Neural progenitor cell (in vitro differentiated cells): ENCODE measurements around the gene MUC3A. TPM values are rescaled to one million over a fixed set of nuclear protein-coding genes. Genes with fewer than 3 reads are reported as not detected.

Experiments
- DNase-seq: peaks from one replicate; pipeline ENCODE4 v3.0.0-alpha.2; 2016; ENCODE audit warnings: low spot score
- H2AFZ ChIP-seq: fragments of 200-600 bp; sonication (generic); replicated peaks from 2 replicates; pipeline ENCODE4 v1.6.1; 2016; ENCODE audit warnings: antibody characterized with exemption
- H3F3A ChIP-seq: fragments of 200-600 bp; sonication (generic); 2 replicates; pipeline ENCODE4 v1.6.1; 2016; ENCODE audit warnings: antibody characterized with exemption, low read depth
- H3K27ac ChIP-seq: fragments of 200-600 bp; sonication (generic); 2 replicates; pipeline ENCODE4 v1.5.1; 2016; ENCODE audit warnings: mild to moderate bottlenecking
- H3K27me3 ChIP-seq: fragments of 200-600 bp; sonication (generic); 2 replicates; pipeline ENCODE4 v1.6.1; 2016; ENCODE audit warnings: mild to moderate bottlenecking, moderate library complexity
- H3K36me3 ChIP-seq: fragments of 200-600 bp; sonication (generic); 2 replicates; pipeline ENCODE4 v1.5.1; 2016
- H3K4me1 ChIP-seq: fragments of 200-600 bp; sonication (generic); 2 replicates; pipeline ENCODE4 v1.6.1; 2016; ENCODE audit warnings: mixed run types
- H3K4me2 ChIP-seq: fragments of 200-600 bp; sonication (generic); 2 replicates; pipeline ENCODE4 v1.6.1; 2016
- H3K4me3 ChIP-seq: fragments of 200-600 bp; sonication (generic); 2 replicates; pipeline ENCODE4 v1.5.1; 2016
- H3K79me2 ChIP-seq: fragments of 200-600 bp; sonication (generic); 2 replicates; pipeline ENCODE4 v1.6.1; 2016; ENCODE audit warnings: low read depth
- H3K9ac ChIP-seq: fragments of 200-600 bp; sonication (generic); 2 replicates; pipeline ENCODE4 v1.6.1; 2016
- H3K9me3 ChIP-seq: fragments of 200-600 bp; sonication (generic); 2 replicates; pipeline ENCODE4 v1.5.1; 2016; ENCODE audit warnings: low read depth
- H4K20me1 ChIP-seq: fragments of 200-600 bp; sonication (generic); 2 replicates; pipeline ENCODE4 v1.6.1; 2016; ENCODE audit warnings: low read depth
- H3K27ac Mint-ChIP-seq: 3 replicates; pipeline ENCODE4 v1.8.0; 2021; ENCODE audit warnings: mixed read lengths
- H3K27me3 Mint-ChIP-seq: 2 replicates; pipeline ENCODE4 v1.8.0; 2022; ENCODE audit warnings: low read depth, mild to moderate bottlenecking, inconsistent platforms, moderate library complexity, mixed read lengths; ENCODE audit not compliant: insufficient read depth
- H3K36me3 Mint-ChIP-seq: 3 replicates; pipeline ENCODE4 v1.8.0; 2021; ENCODE audit warnings: mixed read lengths
- H3K4me1 Mint-ChIP-seq: 3 replicates; pipeline ENCODE4 v1.8.0; 2021; ENCODE audit warnings: mixed read lengths
- H3K4me3 Mint-ChIP-seq: 3 replicates; pipeline ENCODE4 v1.8.0; 2021; ENCODE audit warnings: mild to moderate bottlenecking, moderate library complexity, mixed read lengths
- H3K9me3 Mint-ChIP-seq: 3 replicates; pipeline ENCODE4 v1.8.0; 2020; ENCODE audit warnings: mixed read lengths
- CTCF ChIP-seq: fragments of 200-600 bp; sonication (generic); IDR thresholded peaks from 2 replicates; pipeline ENCODE4 v1.5.1; 2017; ENCODE audit warnings: antibody characterized with exemption, mild to moderate bottlenecking
- EZH2 ChIP-seq: fragments of 200-600 bp; sonication (generic); IDR thresholded peaks from 2 replicates; pipeline ENCODE4 v1.6.1; 2017; ENCODE audit warnings: antibody characterized with exemption, mild to moderate bottlenecking, moderate library complexity
- EZH2phosphoT487 ChIP-seq: fragments of 200-600 bp; sonication (generic); IDR thresholded peaks from 2 replicates; pipeline ENCODE4 v1.6.1; 2017; ENCODE audit warnings: antibody characterized with exemption
- total RNA-seq: library from RNA; depleted of rRNA; stranded (reverse); fragments of >200 nt; gene quantifications from 2 replicates; pipeline ENCODE4 v1.2.3, GENCODE V29; 2015; ENCODE audit warnings: low replicate concordance

Gene MUC3A
- total RNA-seq, 1 donor from 2014 or later, result 0.80 TPM

GRCh38 chr7:100969066-100969615 is 19.8 kb downstream of the MUC3A start, which contains the start of gene MUC12:
MUC12 (plus strand) TSS chr7:100969565; CDS start chr7:100969623, 58 bp downstream.
- Mint-ChIP-seq H3K27ac (no peak within 1 kb of the TSS), H3K36me3 (no peaks in the 10 kb centered on the region), H3K4me1 (peaks cover 25% of the 10 kb centered on the region), H3K9me3 (peaks cover 2% of the 10 kb centered on the region), H3K4me3 (no peak within 1 kb of the TSS), H3K27me3 (peaks cover 64% of the 10 kb centered on the region)
- H3K9me3 ChIP-seq, result no peaks in the 10 kb centered on the region
- peaks cover 8% of the 10 kb centered on the region for H4K20me1 ChIP-seq
- TF ChIP-seq EZH2 (no peak), CTCF (no peak), EZH2phosphoT487 (no peak)
- DNase-seq, result no peak
- H3K36me3 ChIP-seq, result no peaks in the 10 kb centered on the region
- no peak within 1 kb of the TSS for H3K4me2 ChIP-seq
- no peaks in the 10 kb centered on the region for H3K79me2 ChIP-seq
- H2AFZ ChIP-seq, result no peak within 1 kb of the TSS
- peaks cover 8% of the 10 kb centered on the region for H3K4me1 ChIP-seq
- H3F3A ChIP-seq, result peaks cover 17% of the 10 kb centered on the region
- peaks cover 50% of the 10 kb centered on the region for H3K27me3 ChIP-seq
- H3K27ac ChIP-seq, result no peak within 1 kb of the TSS
- no peak within 1 kb of the TSS for H3K4me3 ChIP-seq
- no peak within 1 kb of the TSS for H3K9ac ChIP-seq

GRCh38 chr7:100971111-100972001 is 22.0 kb downstream of the MUC3A start:
- H3K4me2 ChIP-seq, result no peak overlapping the region
- H4K20me1 ChIP-seq, result peaks cover 8% of the 10 kb centered on the region
- H3K9me3 ChIP-seq, result no peaks in the 10 kb centered on the region
- Mint-ChIP-seq H3K36me3 (no peaks in the 10 kb centered on the region), H3K9me3 (peaks cover 6% of the 10 kb centered on the region), H3K4me3 (no peak overlapping the region), H3K27ac (no peak overlapping the region), H3K27me3 (peaks cover 50% of the 10 kb centered on the region), H3K4me1 (peaks cover 16% of the 10 kb centered on the region)
- no peak overlapping the region for H3K4me3 ChIP-seq
- H2AFZ ChIP-seq, result no peak overlapping the region
- TF ChIP-seq EZH2 (no peak), EZH2phosphoT487 (no peak), CTCF (no peak)
- peaks cover 10% of the 10 kb centered on the region for H3F3A ChIP-seq
- no peaks in the 10 kb centered on the region for H3K36me3 ChIP-seq
- peaks cover 27% of the 10 kb centered on the region for H3K27me3 ChIP-seq
- no peak for DNase-seq
- H3K79me2 ChIP-seq, result no peaks in the 10 kb centered on the region
- no peak overlapping the region for H3K27ac ChIP-seq
- H3K9ac ChIP-seq, result no peak overlapping the region
- peaks cover 5% of the 10 kb centered on the region for H3K4me1 ChIP-seq

GRCh38 chr7:100972002-100972347 is 22.6 kb downstream of the MUC3A start:
- no peaks in the 10 kb centered on the region for H3K36me3 Mint-ChIP-seq
- Histone ChIP-seq H4K20me1 (peaks cover 3% of the 10 kb centered on the region), H3K27ac (no peak overlapping the region), H3K4me3 (no peak overlapping the region), H3K9me3 (no peaks in the 10 kb centered on the region), H2AFZ (no peak overlapping the region), H3K27me3 (peaks cover 21% of the 10 kb centered on the region), H3K36me3 (no peaks in the 10 kb centered on the region), H3F3A (peaks cover 5% of the 10 kb centered on the region), H3K4me1 (no peaks in the 10 kb centered on the region), H3K79me2 (no peaks in the 10 kb centered on the region), H3K9ac (no peak overlapping the region), H3K4me2 (no peak overlapping the region)
- peaks cover 13% of the 10 kb centered on the region for H3K4me1 Mint-ChIP-seq
- peaks cover 45% of the 10 kb centered on the region for H3K27me3 Mint-ChIP-seq
- no peak for TF ChIP-seq CTCF
- H3K9me3 Mint-ChIP-seq, result peaks cover 8% of the 10 kb centered on the region
- DNase-seq, result no peak
- no peak overlapping the region for H3K27ac Mint-ChIP-seq
- H3K4me3 Mint-ChIP-seq, result no peak overlapping the region
